Epithelial cell of esophagus (primary cell): ENCODE results near the gene USP44.

Source experiments
- DNase-seq: peaks from one replicate; pipeline ENCODE4 v3.0.0; 2010; ENCODE audit warnings: low read depth
- H3K4me3 ChIP-seq: 2 replicates; pipeline ENCODE4 v1.5.1; 2011; ENCODE audit warnings: mild to moderate bottlenecking, low read length, control low read depth
- TF ChIP-seq, protein P1 (sequence below): IDR thresholded peaks from 2 replicates; pipeline ENCODE4 v1.5.1; 2011; ENCODE audit warnings: low read depth, mild to moderate bottlenecking, low read length, control low read depth, inconsistent platforms; ENCODE audit not compliant: insufficient read depth; ENCODE audit errors: missing control alignments

USP44 gene

DNA sequence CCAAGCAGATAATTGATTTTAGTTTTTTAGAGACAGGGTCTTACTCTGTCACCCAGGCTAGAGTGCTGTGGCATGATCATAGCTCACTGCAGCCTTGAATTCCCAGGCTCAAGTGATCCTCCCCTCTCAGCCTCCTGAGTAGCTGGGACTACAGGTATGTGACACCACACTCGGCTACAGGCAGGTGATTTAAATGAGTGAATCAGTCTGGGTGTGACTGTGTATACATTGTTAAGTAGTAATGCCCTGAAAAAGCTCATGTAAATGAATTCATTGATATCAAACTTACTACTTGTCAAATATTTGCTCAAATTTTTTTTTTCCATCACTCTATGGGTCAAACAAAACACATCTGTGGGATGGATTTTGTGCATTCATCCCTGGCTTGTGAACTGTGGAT, 6.3 kb upstream of the USP44 start:
- DNase-seq, result peak; percentile 46
- TF ChIP-seq, protein P1, sequence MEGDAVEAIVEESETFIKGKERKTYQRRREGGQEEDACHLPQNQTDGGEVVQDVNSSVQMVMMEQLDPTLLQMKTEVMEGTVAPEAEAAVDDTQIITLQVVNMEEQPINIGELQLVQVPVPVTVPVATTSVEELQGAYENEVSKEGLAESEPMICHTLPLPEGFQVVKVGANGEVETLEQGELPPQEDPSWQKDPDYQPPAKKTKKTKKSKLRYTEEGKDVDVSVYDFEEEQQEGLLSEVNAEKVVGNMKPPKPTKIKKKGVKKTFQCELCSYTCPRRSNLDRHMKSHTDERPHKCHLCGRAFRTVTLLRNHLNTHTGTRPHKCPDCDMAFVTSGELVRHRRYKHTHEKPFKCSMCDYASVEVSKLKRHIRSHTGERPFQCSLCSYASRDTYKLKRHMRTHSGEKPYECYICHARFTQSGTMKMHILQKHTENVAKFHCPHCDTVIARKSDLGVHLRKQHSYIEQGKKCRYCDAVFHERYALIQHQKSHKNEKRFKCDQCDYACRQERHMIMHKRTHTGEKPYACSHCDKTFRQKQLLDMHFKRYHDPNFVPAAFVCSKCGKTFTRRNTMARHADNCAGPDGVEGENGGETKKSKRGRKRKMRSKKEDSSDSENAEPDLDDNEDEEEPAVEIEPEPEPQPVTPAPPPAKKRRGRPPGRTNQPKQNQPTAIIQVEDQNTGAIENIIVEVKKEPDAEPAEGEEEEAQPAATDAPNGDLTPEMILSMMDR, result no peak

DNA sequence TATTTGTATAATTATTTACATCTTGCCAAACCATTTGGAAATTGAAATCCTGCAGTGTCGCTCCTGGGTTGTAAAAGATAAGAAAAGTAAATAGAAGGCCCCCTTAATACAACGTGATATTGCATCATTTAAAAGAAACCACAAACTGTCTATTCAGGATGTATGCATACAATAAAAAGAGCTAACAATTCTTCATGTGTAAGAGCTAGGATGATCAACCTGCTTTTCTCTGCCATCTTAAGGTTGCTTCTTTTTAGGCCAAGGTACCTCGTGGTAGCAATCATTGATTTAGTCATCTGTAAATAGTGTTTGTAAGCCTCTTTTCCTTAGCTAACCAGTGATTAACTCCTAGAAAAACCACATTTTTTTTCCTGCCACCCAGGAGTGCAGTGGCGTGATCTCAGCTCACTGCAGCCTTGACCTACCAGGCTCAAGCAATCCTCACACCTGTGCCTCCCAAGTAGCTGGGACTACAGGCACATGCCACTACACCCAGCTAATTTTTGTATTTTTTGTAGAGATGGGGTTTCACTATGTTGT, 3.3 kb upstream of the USP44 start:
- no peak for DNase-seq
- no peak overlapping the region for H3K4me3 ChIP-seq
- TF ChIP-seq, protein P1, result no peak

More for the DNA sequence above, 6.3 kb upstream of the USP44 start:
- H3K4me3 ChIP-seq, result no peak overlapping the region

DNA sequence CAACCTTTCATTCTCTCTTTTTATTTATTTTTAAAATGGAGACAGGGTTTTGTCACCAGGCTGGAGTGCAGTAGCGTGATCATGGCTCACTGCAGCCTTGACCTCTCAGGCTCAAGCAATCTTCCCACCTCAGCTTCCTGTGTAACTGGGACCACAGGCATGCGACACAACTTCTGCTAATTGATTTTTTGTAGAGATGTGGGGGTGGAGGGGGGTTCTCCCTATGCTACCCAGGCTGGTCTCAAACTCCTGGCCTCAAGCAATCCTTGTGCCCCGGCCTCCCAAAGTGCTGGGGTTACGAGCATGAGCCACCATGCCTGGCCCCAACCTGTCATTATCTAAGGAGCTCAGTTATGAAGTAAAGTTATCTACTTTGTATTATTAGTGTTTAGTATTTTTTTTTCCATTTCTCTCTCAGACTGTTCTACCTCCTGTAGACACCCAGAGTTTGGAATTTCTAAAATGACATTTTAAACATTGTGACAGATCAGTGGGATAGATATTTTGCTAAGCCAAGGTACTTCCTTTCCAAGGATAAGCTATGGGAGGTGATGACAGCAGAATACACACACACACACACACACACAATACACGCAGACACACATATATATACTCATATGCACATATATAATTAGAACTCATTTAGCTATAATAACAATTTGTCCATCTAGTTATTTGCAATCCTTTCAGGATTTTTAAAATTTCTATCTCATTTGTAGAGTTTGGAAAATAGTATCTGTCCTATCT, 2.1 kb upstream of the USP44 start:
- TF ChIP-seq, protein P1, result no peak
- no peak for DNase-seq
- H3K4me3 ChIP-seq, result no peak overlapping the region

DNA sequence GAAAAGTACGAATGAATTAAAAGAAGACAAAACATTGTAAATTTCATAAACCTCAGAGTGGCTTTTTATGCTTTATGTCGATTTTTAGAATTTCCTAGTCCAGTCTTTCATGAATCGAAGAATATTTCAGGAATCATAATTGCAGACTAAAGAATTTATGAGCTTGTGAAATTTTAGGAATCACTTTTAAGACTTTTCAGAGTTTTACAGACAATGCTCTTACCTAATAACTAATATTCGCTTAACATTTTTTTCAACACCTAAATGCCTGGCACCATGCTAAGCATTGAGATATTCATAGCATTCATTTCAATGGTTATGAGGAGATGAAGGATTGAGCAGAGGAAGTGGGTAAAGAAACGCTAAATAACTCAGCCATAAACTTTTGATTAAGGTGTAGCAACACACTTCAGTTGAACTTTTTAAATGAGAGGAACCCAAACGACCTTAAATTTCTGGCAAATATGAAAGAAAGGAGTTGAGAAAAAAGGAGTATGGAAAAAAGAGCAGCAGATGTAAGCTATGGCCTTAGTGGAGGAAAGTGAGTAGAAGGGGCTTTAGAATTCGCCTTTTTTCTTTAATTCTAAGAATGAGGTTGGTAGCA, 739 bp upstream of the USP44 start:
- DNase-seq, result no peak
- H3K4me3 ChIP-seq, result no peak overlapping the region
- TF ChIP-seq, protein P1, result no peak

DNA sequence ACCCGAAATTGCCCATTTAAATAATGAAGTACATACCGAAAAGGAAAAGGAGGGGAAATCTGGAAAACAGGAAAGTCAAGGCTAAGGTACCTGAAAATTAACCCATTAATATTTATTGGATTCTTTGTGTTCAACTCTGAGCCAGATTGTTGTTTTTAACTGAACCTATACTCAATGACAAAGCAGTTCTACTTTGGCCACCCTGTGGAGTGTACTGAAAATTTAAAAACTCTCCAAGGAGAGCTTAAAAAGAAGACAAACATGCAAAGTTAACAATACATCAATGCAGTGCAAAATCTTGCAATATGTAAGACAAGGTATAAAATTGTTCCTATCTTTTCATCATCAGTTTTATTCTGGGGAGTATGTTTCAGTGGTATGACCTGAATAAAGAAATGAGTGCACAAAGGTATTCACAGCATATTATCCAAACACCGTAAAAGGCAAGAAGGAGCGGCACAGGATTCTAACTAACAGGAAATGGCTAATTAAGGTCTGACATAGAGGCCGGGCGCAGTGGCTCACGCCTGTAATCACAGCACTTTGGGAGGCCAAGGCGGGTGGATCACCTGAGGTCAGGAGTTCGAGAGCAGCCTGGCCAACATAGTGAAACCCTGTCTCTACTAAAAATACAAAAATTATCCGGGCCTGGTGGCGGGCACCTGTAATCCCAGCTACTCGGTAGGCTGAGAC, 1.7 kb downstream of the USP44 start:
- TF ChIP-seq, protein P1, result no peak
- H3K4me3 ChIP-seq, result no peak overlapping the region
- DNase-seq, result no peak

DNA sequence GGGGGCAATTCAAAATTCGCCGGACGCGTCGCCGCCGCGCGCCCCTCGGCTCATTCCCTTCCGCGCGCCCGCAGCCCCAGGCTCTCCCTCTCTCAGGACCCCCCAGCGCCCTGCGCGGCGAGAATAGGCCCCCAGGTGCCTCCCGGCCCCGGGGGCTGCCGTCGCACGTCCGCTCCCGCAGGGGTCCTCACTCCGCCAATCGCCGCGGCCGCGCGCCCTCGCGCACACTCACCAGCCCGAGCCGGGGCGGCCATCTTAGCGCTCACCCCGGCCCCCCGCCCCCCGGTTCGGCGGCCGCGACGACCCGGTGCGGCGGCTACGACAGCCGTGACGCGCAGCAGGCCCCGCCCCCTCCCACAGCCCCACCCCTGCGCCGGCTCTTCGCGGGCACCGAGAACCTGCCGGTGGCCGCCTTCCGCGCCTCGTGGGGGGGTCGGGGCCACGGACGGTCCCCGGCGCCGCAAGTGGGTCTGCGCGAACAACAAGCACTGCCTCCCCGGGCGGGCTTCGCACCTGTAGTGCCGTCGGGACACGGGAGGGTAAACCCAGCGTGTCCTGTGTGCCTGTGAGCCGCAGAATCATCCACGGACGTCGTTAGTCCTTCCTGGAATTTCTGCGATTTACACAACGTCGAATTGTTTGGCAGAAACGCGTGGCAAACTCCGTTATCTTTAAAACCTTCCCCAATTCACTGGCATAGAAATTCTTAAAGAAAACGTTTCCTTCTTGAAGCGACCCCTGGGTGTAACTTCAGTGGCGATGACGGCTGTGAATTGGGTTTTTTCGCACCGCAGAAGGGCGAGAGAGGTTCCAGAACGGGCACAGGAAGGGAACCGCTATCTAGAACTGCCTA, 2.5 kb downstream of the USP44 start:
- TF ChIP-seq, protein P1, result no peak
- peak overlapping the region; percentile 39 for H3K4me3 ChIP-seq
- DNase-seq, result no peak
